Astrocyte of the spinal cord (primary cell): ENCODE measurements around the gene NOP9.

Source experiments
- DNase-seq: peaks from one replicate; pipeline ENCODE4 v3.0.0; 2011; ENCODE audit warnings: low read depth, low spot score
- H3K4me3 ChIP-seq: 2 replicates; pipeline ENCODE4 v1.5.1; 2011; ENCODE audit warnings: low read depth, mild to moderate bottlenecking, low read length, moderate library complexity
- in situ Hi-C: cut with HindIII; loops from 2 replicates; pipeline ENCODE4 v1.10.0; 2017; ENCODE audit warnings: low sequenced_read_pairs
- TF ChIP-seq, protein P1 (sequence below): IDR thresholded peaks from 2 replicates; pipeline ENCODE4 v1.5.1; 2012; ENCODE audit warnings: low read depth, mild to moderate bottlenecking, low read length, inconsistent platforms

The NOP9 gene

DNA sequence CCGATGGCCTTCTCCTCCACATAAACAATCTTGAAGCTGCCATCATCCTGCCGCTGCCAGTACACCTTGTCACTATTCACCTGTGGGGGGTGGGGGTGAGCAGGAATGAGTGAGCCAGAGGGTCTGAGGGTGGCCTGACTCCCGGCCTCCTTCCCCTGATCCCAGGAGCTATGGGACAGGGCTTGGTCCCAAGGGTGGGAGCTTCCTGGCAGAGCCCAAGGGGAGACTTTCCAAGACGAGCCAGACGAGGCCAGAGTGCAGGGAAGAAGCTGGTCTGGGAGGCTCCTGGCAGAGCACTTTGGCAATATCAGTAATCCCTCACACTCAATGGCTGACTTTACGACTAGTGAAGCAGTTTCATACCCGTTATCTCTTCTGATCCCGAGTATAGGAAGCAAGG is 44.2 kb upstream of the NOP9 start:
- no peak for DNase-seq
- H3K4me3 ChIP-seq, result no peak overlapping the region
- in situ Hi-C loops, result no loop called here
- TF ChIP-seq, protein P1, sequence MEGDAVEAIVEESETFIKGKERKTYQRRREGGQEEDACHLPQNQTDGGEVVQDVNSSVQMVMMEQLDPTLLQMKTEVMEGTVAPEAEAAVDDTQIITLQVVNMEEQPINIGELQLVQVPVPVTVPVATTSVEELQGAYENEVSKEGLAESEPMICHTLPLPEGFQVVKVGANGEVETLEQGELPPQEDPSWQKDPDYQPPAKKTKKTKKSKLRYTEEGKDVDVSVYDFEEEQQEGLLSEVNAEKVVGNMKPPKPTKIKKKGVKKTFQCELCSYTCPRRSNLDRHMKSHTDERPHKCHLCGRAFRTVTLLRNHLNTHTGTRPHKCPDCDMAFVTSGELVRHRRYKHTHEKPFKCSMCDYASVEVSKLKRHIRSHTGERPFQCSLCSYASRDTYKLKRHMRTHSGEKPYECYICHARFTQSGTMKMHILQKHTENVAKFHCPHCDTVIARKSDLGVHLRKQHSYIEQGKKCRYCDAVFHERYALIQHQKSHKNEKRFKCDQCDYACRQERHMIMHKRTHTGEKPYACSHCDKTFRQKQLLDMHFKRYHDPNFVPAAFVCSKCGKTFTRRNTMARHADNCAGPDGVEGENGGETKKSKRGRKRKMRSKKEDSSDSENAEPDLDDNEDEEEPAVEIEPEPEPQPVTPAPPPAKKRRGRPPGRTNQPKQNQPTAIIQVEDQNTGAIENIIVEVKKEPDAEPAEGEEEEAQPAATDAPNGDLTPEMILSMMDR, result no peak

DNA sequence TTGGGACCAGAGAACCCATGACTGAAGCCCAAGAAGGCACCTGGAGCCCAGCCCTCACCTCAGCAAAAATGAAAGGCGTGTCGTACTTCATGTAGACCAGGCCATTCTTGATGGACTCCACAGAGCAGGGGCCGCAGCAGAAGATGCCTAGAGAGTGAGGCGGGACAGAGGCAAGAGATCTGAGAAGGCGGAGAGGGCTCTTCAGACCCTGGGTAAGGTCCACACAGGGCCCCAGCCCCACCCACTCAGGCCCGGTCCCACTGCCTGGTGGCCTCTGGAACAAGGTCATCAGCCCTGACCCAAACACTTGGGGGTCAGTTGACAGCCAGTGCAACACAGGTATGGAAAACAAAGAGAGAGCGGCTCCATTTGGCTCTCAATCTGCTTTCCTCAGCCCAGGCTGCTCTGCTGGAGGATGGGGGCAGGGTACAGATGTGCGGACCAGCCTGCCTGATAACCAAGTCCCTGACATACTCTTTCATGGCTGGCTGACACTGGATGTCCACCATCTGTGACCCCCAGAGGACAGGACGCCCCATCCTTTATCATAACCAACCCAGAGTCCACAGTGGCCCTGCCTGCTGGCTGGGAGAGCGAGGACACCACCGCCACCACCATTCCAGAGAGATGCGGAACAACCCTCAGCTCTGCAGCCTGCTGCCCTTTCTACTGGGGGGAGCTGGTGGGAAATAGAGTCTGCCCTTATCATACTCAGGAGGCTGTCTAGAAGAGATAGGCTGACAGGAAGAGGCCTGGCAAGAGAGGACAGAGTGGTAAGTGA is 43.5 kb upstream of the NOP9 start:
- TF ChIP-seq, protein P1, result no peak
- DNase-seq, result no peak
- in situ Hi-C loops, result no loop called here
- no peak overlapping the region for H3K4me3 ChIP-seq

DNA sequence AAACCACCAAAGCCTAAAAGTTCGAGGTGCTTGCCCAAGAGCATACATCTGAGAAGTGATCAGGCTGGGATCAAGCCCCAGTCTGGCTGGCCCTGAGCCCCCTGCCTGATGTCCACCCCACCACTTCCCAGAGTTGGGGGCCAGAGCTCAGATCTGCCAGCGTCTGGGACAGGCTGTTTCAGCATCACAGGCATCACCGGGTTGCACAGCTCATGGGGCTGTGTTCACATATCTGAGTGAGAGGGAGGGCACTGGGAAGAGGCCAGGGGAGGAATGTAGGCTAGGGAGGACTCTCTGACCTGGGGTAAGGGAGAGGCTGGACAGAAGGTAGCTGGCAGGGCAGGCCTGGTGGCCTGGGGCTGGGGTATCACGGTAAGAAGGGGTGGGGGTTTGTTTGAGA is 42.7 kb upstream of the NOP9 start:
- H3K4me3 ChIP-seq, result no peak overlapping the region
- TF ChIP-seq, protein P1, result no peak
- DNase-seq, result no peak
- in situ Hi-C loops, result no loop called here

DNA sequence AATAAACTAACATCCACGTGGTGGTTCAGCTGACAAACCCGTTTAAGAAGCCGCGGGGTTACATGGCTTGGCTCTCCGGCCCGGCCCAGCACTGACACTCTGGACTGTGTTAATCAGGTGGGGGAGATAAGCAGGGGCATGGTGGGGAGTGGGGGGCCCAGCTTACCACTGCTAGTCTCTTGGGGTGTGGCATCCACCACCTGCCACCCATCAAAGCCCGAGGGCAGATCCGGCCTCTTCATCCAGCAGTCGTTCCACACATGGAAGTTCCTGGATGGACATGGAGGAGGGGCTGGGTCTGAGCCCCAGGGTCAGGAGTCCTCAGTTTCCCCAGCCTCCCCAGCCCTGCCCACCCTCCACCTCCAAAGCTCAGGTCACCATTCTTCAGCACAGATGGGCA is 41.5 kb upstream of the NOP9 start:
- DNase-seq, result no peak
- H3K4me3 ChIP-seq, result no peak overlapping the region
- in situ Hi-C loops, result no loop called here
- TF ChIP-seq, protein P1, result no peak

DNA sequence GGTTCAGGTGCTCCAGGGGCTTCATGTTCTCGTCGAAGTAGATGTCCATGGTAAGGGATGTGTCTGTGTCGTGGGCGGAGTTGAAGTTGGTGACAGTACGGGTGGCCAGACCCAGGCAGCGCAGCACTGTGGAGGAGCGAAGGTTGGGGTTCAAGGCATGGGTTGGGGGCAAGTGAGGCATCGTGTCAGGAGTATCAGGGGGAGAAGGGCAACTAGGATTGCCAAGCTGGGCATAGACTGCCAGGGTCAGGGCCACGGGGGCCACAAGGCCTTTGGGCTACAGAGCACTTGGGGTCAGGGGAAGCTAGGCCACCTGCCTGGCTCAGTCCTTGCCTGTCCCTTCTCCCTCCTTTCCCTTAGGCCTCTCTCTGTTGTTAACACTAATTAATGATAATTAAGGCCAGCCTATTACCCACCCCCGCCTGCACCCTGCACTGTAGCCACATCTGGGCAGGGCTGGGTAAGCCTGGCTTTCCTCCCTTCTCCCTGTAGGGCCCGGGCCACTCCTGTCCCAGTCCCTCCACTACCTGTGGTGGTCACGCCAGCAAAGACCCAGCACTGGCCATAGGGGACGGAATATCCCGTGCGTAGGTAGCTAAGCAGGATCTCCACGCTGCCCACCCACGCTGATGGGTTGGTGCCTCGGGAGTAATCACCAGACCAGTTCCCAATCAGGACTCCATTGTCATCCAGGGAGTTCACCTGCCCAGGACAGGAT is 40.9 kb upstream of the NOP9 start:
- DNase-seq, result no peak
- TF ChIP-seq, protein P1, result no peak
- no peak overlapping the region for H3K4me3 ChIP-seq
- in situ Hi-C loops, result no loop called here

DNA sequence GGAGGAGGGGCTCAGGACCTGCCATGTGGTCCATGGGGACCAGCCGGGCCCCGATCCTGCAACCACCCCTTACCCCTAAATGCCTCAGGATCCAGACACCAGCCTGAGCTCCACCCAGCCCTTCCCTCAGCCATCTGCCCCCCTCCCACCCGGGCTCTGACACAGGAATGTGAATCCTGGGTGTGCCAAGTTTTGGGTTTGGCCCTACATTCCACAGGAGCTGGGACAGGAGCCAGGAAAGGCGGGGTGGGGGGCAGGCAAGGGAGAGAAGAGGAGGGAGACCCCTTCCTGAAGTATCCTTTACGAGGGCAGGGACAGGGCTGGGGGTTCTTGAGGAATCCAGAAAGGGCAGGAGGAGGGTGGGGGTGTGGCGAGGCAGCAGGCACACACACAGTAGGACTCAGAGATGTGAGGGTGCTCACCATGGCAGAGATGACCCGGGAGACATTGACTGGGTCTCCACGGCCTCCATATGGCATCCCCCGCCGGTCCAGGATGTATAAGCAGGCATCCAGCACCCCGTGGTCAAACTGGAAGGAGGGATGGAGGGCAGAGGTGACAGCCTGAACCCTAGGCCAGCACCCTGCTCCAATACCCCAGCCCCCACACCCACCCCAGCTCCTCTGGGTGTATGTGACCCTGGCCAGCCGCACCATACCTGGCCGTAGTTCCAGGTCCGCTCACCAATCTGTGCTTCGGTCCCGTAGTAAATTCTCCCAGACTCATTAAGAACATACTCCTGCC is 40.2 kb upstream of the NOP9 start:
- DNase-seq, result peak; percentile 17
- TF ChIP-seq, protein P1, result no peak
- no peak overlapping the region for H3K4me3 ChIP-seq
- in situ Hi-C loops, result no loop called here
